ENCODE data around the gene ATG4B. TPM values are rescaled to one million over a fixed set of nuclear protein-coding genes. Genes with fewer than 3 reads are reported as not detected.

The ATG4B gene
- total RNA-seq, 3 donors from 2014 or later, result 47.7 to 71.1 (median 64.2) TPM

GRCh38 chr2:241595600-241596140, 41.8 kb upstream of the ATG4B start:
- Histone ChIP-seq H3K4me1 (no peaks in the 10 kb centered on the region), H3K9me3 (no peaks in the 10 kb centered on the region), H3K27me3 (no peaks in the 10 kb centered on the region), H3K4me3 (no peak overlapping the region), H3K36me3 (no peaks in the 10 kb centered on the region), H3K27ac (no peak overlapping the region)
- DNase-seq (ENCODE audit: low spot score in 2 of 2), result no peak
- TF ChIP-seq POLR2A (IDR thresholded peaks at IDR 0.05) (no peak), CTCF (IDR thresholded peaks at IDR 0.05) (no peak), POLR2AphosphoS5 (IDR thresholded peaks at IDR 0.05) (no peak)
- intact Hi-C loops (cut with DNase I; ENCODE audit: low total_unique reads), result no loop called here

- no peak overlapping the region for H3K4me3 ChIP-seq
- no peaks in the 10 kb centered on the region for H3K27me3 ChIP-seq
- intact Hi-C loops (cut with DNase I; ENCODE audit: low total_unique reads), result no loop called here
- no peak for TF ChIP-seq CTCF (IDR thresholded peaks at IDR 0.05)
- TF ChIP-seq POLR2A (IDR thresholded peaks at IDR 0.05), result no peak
- TF ChIP-seq POLR2AphosphoS5 (IDR thresholded peaks at IDR 0.05), result no peak
- no peaks in the 10 kb centered on the region for H3K9me3 ChIP-seq
- H3K36me3 ChIP-seq, result peaks cover 8% of the 10 kb centered on the region
- DNase-seq (ENCODE audit: low spot score in 2 of 2), result no peak
- H3K27ac ChIP-seq, result no peak overlapping the region
- no peaks in the 10 kb centered on the region for H3K4me1 ChIP-seq
Measured at GRCh38 chr2:241597561-241597960, 39.9 kb upstream of the ATG4B start.

- no peaks in the 10 kb centered on the region for H3K9me3 ChIP-seq
- H3K4me1 ChIP-seq, result no peaks in the 10 kb centered on the region
- intact Hi-C loops (cut with DNase I; ENCODE audit: low total_unique reads), result no loop called here
- no peaks in the 10 kb centered on the region for H3K27me3 ChIP-seq
- H3K27ac ChIP-seq, result no peak overlapping the region
- H3K36me3 ChIP-seq, result peaks cover 8% of the 10 kb centered on the region
- TF ChIP-seq CTCF (IDR thresholded peaks at IDR 0.05), result no peak
- TF ChIP-seq POLR2A (IDR thresholded peaks at IDR 0.05), result no peak
- TF ChIP-seq POLR2AphosphoS5 (IDR thresholded peaks at IDR 0.05), result no peak
- DNase-seq (ENCODE audit: low spot score in 2 of 2), result no peak
- no peak overlapping the region for H3K4me3 ChIP-seq
Measured at GRCh38 chr2:241598061-241598460, 39.4 kb upstream of the ATG4B start.

GRCh38 chr2:241598487-241598886, 39.0 kb upstream of the ATG4B start:
- peaks cover 8% of the 10 kb centered on the region for H3K36me3 ChIP-seq
- TF ChIP-seq POLR2A (IDR thresholded peaks at IDR 0.05) (no peak), POLR2AphosphoS5 (IDR thresholded peaks at IDR 0.05) (no peak), CTCF (IDR thresholded peaks at IDR 0.05) (peak in 1 of 3 donors; percentile 31)
- intact Hi-C loops (cut with DNase I; ENCODE audit: low total_unique reads), result no loop called here

GRCh38 chr2:241599615-241600014, 37.9 kb upstream of the ATG4B start:
- intact Hi-C loops (cut with DNase I; ENCODE audit: low total_unique reads), result no loop called here
- TF ChIP-seq POLR2AphosphoS5 (IDR thresholded peaks at IDR 0.05) (no peak), POLR2A (IDR thresholded peaks at IDR 0.05) (no peak), CTCF (IDR thresholded peaks at IDR 0.05) (no peak)

More at GRCh38 chr2:241598487-241598886, 39.0 kb upstream of the ATG4B start:
- no peaks in the 10 kb centered on the region for H3K4me1 ChIP-seq
- H3K27me3 ChIP-seq, result no peaks in the 10 kb centered on the region
- no peaks in the 10 kb centered on the region for H3K9me3 ChIP-seq
- no peak overlapping the region for H3K27ac ChIP-seq
- no peak overlapping the region for H3K4me3 ChIP-seq
- no peak for DNase-seq (ENCODE audit: low spot score in 2 of 2)

More at GRCh38 chr2:241599615-241600014, 37.9 kb upstream of the ATG4B start:
- Histone ChIP-seq H3K9me3 (no peaks in the 10 kb centered on the region), H3K27ac (no peak overlapping the region), H3K4me1 (no peaks in the 10 kb centered on the region), H3K4me3 (no peak overlapping the region), H3K27me3 (no peaks in the 10 kb centered on the region), H3K36me3 (peaks cover 8% of the 10 kb centered on the region)
- no peak for DNase-seq (ENCODE audit: low spot score in 2 of 2)
